Central memory CD8-positive, alpha-beta T cell (primary cell): ENCODE measurements around the gene RALGDS.

Experiments used
- ATAC-seq: fragments of 150-1000 bp; cut with Tn5 transposase; replicated peaks from 2 replicates; pipeline ENCODE4 v1.10.0; 2022; ENCODE audit warnings: mild to moderate bottlenecking, moderate FRiP score, moderate number of reproducible peaks; ENCODE audit not compliant: poor library complexity, severe bottlenecking; ENCODE audit errors: extremely low read depth
- DNase-seq, 2 donors: peaks; one replicate each; pipeline ENCODE4 v3.0.0; 2021; ENCODE audit warnings: low spot score in 2 of 2
- H3K27ac Mint-ChIP-seq: one replicate; pipeline ENCODE4 v1.8.0; 2022; ENCODE audit warnings: low read depth, mild to moderate bottlenecking, moderate library complexity, mixed read lengths
- H3K27me3 Mint-ChIP-seq: one replicate; pipeline ENCODE4 v1.8.0; 2022; ENCODE audit warnings: mixed read lengths
- H3K36me3 Mint-ChIP-seq: one replicate; pipeline ENCODE4 v1.8.0; 2022; ENCODE audit warnings: mild to moderate bottlenecking, moderate library complexity, mixed read lengths; ENCODE audit not compliant: insufficient read depth
- H3K4me1 Mint-ChIP-seq: one replicate; pipeline ENCODE4 v1.8.0; 2022; ENCODE audit warnings: mixed read lengths
- H3K4me3 Mint-ChIP-seq: one replicate; pipeline ENCODE4 v1.8.0; 2022; ENCODE audit warnings: mild to moderate bottlenecking, moderate library complexity, mixed read lengths
- H3K9me3 Mint-ChIP-seq: one replicate; pipeline ENCODE4 v1.8.0; 2022; ENCODE audit warnings: mixed read lengths

Gene RALGDS

GRCh38 chr9:133125941-133126696 lies 5.1 kb upstream of the RALGDS start:
- H3K27ac Mint-ChIP-seq = peak overlapping the region; percentile 75
- peaks cover 52% of the 10 kb centered on the region for H3K36me3 Mint-ChIP-seq
- DNase-seq = no peak
- no peaks in the 10 kb centered on the region for H3K9me3 Mint-ChIP-seq
- no peak for ATAC-seq
- H3K4me3 Mint-ChIP-seq = peak overlapping the region; percentile 93
- no peaks in the 10 kb centered on the region for H3K27me3 Mint-ChIP-seq
- peaks cover 67% of the 10 kb centered on the region for H3K4me1 Mint-ChIP-seq

- H3K4me3 Mint-ChIP-seq = peak overlapping the region; percentile 9
- ATAC-seq (no peak), DNase-seq (no peak)
- no peaks in the 10 kb centered on the region for H3K9me3 Mint-ChIP-seq
- H3K36me3 Mint-ChIP-seq = peaks cover 43% of the 10 kb centered on the region
- peaks cover 59% of the 10 kb centered on the region for H3K4me1 Mint-ChIP-seq
- peak overlapping the region; percentile 75 for H3K27ac Mint-ChIP-seq
- H3K27me3 Mint-ChIP-seq = no peaks in the 10 kb centered on the region
These were observed 3.9 kb upstream of the RALGDS start for GRCh38 chr9:133124907-133125275.

- no peaks in the 10 kb centered on the region for H3K9me3 Mint-ChIP-seq
- no peaks in the 10 kb centered on the region for H3K27me3 Mint-ChIP-seq
- peaks cover 37% of the 10 kb centered on the region for H3K36me3 Mint-ChIP-seq
- DNase-seq (no peak), ATAC-seq (no peak)
- peak overlapping the region; percentile 9 for H3K4me3 Mint-ChIP-seq
- H3K4me1 Mint-ChIP-seq = peaks cover 55% of the 10 kb centered on the region
- peak overlapping the region; percentile 75 for H3K27ac Mint-ChIP-seq
These were observed 3.3 kb upstream of the RALGDS start for GRCh38 chr9:133124123-133124906.

GRCh38 chr9:133122935-133123611 lies 2.0 kb upstream of the RALGDS start:
- Mint-ChIP-seq H3K4me3 (no peak overlapping the region), H3K4me1 (peaks cover 62% of the 10 kb centered on the region), H3K27me3 (no peaks in the 10 kb centered on the region), H3K9me3 (no peaks in the 10 kb centered on the region), H3K27ac (peak overlapping the region; percentile 91), H3K36me3 (peaks cover 38% of the 10 kb centered on the region)
- DNase-seq (no peak), ATAC-seq (no peak)

- H3K27ac Mint-ChIP-seq = peak overlapping the region; percentile 91
- DNase-seq = no peak
- peaks cover 62% of the 10 kb centered on the region for H3K4me1 Mint-ChIP-seq
- H3K4me3 Mint-ChIP-seq = peak overlapping the region; percentile 19
- H3K27me3 Mint-ChIP-seq = no peaks in the 10 kb centered on the region
- H3K9me3 Mint-ChIP-seq = no peaks in the 10 kb centered on the region
- peaks cover 36% of the 10 kb centered on the region for H3K36me3 Mint-ChIP-seq
- no peak for ATAC-seq
These were observed 1.5 kb upstream of the RALGDS start for GRCh38 chr9:133122605-133122934.

GRCh38 chr9:133121915-133122550 lies 993 bp upstream of the RALGDS start:
- no peak for DNase-seq
- no peak for ATAC-seq
- no peaks in the 10 kb centered on the region for H3K27me3 Mint-ChIP-seq

GRCh38 chr9:133120501-133121197 lies 391 bp downstream of the RALGDS start:
- DNase-seq = no peak
- peak overlapping the region; percentile 71 for H3K4me3 Mint-ChIP-seq
- peaks cover 25% of the 10 kb centered on the region for H3K36me3 Mint-ChIP-seq
- H3K4me1 Mint-ChIP-seq = peaks cover 56% of the 10 kb centered on the region
- H3K9me3 Mint-ChIP-seq = no peaks in the 10 kb centered on the region
- no peak for ATAC-seq
- H3K27me3 Mint-ChIP-seq = no peaks in the 10 kb centered on the region
- peak overlapping the region; percentile 38 for H3K27ac Mint-ChIP-seq

More at GRCh38 chr9:133121915-133122550, 993 bp upstream of the RALGDS start:
- Mint-ChIP-seq H3K36me3 (peaks cover 32% of the 10 kb centered on the region), H3K4me3 (peak overlapping the region; percentile 51), H3K27ac (peak overlapping the region; percentile 91), H3K4me1 (peaks cover 61% of the 10 kb centered on the region), H3K9me3 (no peaks in the 10 kb centered on the region)

- Mint-ChIP-seq H3K4me1 (peaks cover 57% of the 10 kb centered on the region), H3K36me3 (peaks cover 27% of the 10 kb centered on the region), H3K27ac (peak overlapping the region; percentile 38), H3K27me3 (no peaks in the 10 kb centered on the region), H3K9me3 (no peaks in the 10 kb centered on the region), H3K4me3 (peak overlapping the region; percentile 71)
- DNase-seq (no peak), ATAC-seq (no peak)
These were observed 1.1 kb downstream of the RALGDS start for GRCh38 chr9:133119846-133120500.

GRCh38 chr9:133119103-133119845 lies 1.8 kb downstream of the RALGDS start:
- no peak for DNase-seq
- Mint-ChIP-seq H3K4me3 (peak overlapping the region; percentile 71), H3K27ac (peak overlapping the region; percentile 91), H3K4me1 (peaks cover 50% of the 10 kb centered on the region), H3K9me3 (no peaks in the 10 kb centered on the region), H3K27me3 (no peaks in the 10 kb centered on the region), H3K36me3 (peaks cover 29% of the 10 kb centered on the region)
- ATAC-seq = no peak

- H3K4me1 Mint-ChIP-seq = peaks cover 45% of the 10 kb centered on the region
- no peaks in the 10 kb centered on the region for H3K9me3 Mint-ChIP-seq
- no peak for DNase-seq
- no peaks in the 10 kb centered on the region for H3K27me3 Mint-ChIP-seq
- H3K4me3 Mint-ChIP-seq = peak overlapping the region; percentile 71
- no peak for ATAC-seq
- peak overlapping the region; percentile 91 for H3K27ac Mint-ChIP-seq
- H3K36me3 Mint-ChIP-seq = peaks cover 29% of the 10 kb centered on the region
These were observed 2.5 kb downstream of the RALGDS start for GRCh38 chr9:133118568-133118967.

GRCh38 chr9:133118179-133118520 lies 2.9 kb downstream of the RALGDS start:
- Mint-ChIP-seq H3K27me3 (no peaks in the 10 kb centered on the region), H3K4me3 (peak overlapping the region; percentile 71), H3K36me3 (peaks cover 29% of the 10 kb centered on the region), H3K4me1 (peaks cover 46% of the 10 kb centered on the region), H3K9me3 (no peaks in the 10 kb centered on the region), H3K27ac (peak overlapping the region; percentile 91)
- ATAC-seq = no peak
- DNase-seq = no peak
